Activated CD8-positive, alpha-beta memory T cell treated with anti-CD3 and anti-CD28 coated beads for 1 hour (primary cell): ENCODE results near the gene CCSAP.

Experiments
- DNase-seq, 2 donors: peaks; one replicate each; pipeline ENCODE4 v3.0.0-alpha.2; 2020; ENCODE audit warnings: low read depth in 1 of 2; ENCODE audit errors: extremely low read depth in 1 of 2

The CCSAP gene

GRCh38 chr1:229365569-229365968, 22.7 kb upstream of the CCSAP start:
- no peak for DNase-seq

- no peak for DNase-seq
Measured at GRCh38 chr1:229364207-229365065, 21.6 kb upstream of the CCSAP start.

GRCh38 chr1:229363723-229364122, 20.9 kb upstream of the CCSAP start:
- DNase-seq, result no peak

- no peak for DNase-seq
Measured at GRCh38 chr1:229360420-229360819, 17.6 kb upstream of the CCSAP start.

- DNase-seq, result no peak
Measured at GRCh38 chr1:229355661-229356060, 12.8 kb upstream of the CCSAP start.

GRCh38 chr1:229354226-229354625, 11.4 kb upstream of the CCSAP start:
- DNase-seq, result no peak

GRCh38 chr1:229352975-229353374, 10.1 kb upstream of the CCSAP start:
- DNase-seq, result no peak

- DNase-seq, result no peak
Measured at GRCh38 chr1:229349463-229350385, 6.9 kb upstream of the CCSAP start.

GRCh38 chr1:229347528-229347927, 4.7 kb upstream of the CCSAP start:
- no peak for DNase-seq

- no peak for DNase-seq
Measured at GRCh38 chr1:229344937-229345684, 2.3 kb upstream of the CCSAP start.

GRCh38 chr1:229344139-229344538, 1.3 kb upstream of the CCSAP start:
- DNase-seq, result no peak

GRCh38 chr1:229341774-229342655, 832 bp downstream of the CCSAP start:
- peak; percentile 58 to 73 for DNase-seq

GRCh38 chr1:229340496-229340895, 2.4 kb downstream of the CCSAP start:
- DNase-seq, result no peak

GRCh38 chr1:229339520-229339919, 3.3 kb downstream of the CCSAP start:
- no peak for DNase-seq

GRCh38 chr1:229339086-229339485, 3.8 kb downstream of the CCSAP start:
- no peak for DNase-seq

- DNase-seq, result no peak
Measured at GRCh38 chr1:229336345-229336744, 6.5 kb downstream of the CCSAP start.

GRCh38 chr1:229334716-229335115, 8.1 kb downstream of the CCSAP start:
- no peak for DNase-seq

- DNase-seq, result no peak
Measured at GRCh38 chr1:229334269-229334668, 8.6 kb downstream of the CCSAP start.

- DNase-seq, result no peak
Measured at GRCh38 chr1:229328598-229329362, 14.1 kb downstream of the CCSAP start.
